ENCODE data around the gene ASB18.

ASB18 gene

DNA sequence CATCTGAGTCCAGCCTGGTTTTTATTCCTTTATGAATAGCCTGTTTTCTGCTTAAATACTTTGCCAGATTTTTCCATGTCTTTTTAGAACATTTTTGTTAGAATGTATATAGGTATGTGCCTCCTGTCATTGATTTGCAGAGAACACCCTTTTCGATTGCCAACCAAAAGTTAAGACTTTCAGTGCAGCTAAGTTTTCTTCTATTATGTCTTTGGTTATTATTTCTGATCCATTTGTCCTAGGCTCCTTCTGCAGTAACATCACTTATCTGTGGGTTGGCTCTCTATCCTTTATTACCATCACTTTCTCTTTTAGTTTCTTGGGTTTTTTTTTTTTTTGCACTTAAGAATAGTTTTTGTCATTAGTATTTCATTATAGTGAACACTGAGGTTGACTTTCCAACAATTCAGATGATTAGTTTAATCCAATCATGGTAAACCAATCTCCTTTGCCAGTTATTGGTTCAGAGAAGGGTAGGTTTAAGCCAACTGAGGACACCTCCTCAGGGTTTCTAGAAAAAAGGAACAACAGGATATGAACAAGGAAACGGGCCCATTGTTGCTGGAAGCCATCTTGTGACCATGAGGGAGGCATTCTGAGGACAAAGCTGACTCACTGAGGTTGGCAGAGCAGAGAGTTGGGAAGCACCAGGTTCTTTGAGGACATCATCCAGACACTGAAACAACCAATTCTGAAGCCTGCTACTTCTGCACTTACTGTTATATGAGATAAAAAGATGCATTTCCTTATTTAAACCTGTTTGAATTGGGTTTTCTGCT is 58.1 kb downstream of the ASB18 start:
- no peak for DNase-seq

DNA sequence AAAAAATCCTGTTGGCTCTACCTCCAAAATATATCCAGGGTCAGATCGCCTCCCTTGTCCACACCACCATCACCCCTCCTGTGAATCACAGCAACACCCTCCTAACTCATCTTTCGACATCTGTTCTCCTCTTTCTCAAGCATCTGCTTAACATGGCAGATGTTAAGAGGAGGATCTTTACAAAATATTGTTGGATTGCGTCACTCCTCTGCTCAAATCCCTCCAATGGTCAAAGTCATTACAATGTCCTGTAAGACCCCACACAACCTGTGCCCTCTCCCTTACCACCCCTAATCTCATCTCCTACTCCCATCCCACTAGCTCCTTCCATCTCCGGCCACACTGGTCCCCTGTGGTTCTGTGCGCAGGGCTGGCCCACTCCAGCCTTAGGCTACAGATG is 59.3 kb downstream of the ASB18 start:
- no peak for DNase-seq

DNA sequence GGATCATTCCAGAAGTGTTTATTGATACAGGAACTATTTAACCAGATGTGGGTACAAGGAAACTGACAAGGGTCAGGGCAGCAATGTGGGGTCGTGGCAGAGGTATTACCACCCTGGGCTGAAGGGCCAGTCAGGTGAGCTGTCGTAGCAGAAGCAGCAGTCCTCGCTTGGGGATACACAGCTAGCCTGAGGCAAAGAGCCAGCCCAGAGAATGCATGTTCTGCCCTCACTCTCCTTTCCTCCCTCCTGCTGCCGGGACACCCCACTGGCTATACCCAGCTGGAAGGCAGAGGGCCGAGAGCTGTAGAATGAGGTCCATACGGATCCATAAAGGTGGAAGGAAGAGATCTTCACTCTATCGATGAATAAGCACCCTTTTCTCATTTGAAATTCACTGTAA is 63.8 kb downstream of the ASB18 start:
- DNase-seq, result no peak

DNA sequence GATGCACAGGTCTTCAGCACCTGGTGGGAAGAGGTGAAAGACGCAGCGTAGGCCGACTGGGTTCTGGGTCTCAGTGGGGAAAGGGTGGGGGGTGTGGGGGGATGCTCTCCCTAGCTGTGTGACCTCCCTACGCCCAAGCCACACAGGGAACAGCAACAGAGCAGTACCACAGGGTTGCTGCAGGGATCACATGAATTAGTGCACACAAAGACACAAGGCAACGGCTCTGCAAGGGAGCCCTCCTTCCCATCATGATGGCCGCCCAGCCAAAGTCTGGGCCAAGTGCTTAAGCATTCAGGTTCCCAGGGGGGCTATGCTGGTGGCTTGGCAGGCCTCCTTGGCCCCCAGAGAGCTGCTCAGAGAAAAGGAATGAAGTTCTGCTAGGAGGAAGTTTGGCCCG is 67.8 kb downstream of the ASB18 start:
- DNase-seq, result no peak

DNA sequence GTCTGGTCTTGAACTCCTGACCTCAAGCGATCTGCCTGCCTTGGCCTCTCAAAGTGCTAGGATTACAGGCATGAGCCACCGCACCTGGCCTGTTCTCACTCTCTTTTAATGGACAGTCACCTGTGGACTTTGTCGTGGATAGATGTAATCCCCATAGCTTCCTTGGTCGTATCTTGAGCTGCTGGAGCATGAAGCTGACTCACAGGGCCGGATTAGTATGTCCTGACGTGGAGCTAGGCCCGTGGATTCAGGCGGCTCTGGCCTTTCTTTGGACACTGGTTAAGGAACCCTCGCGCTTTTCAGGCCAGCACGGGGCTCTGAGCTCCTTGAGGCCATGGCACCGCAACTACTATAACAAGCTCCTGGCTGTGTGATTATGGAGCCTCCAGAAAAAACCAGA is 68.5 kb downstream of the ASB18 start:
- no peak for DNase-seq

DNA sequence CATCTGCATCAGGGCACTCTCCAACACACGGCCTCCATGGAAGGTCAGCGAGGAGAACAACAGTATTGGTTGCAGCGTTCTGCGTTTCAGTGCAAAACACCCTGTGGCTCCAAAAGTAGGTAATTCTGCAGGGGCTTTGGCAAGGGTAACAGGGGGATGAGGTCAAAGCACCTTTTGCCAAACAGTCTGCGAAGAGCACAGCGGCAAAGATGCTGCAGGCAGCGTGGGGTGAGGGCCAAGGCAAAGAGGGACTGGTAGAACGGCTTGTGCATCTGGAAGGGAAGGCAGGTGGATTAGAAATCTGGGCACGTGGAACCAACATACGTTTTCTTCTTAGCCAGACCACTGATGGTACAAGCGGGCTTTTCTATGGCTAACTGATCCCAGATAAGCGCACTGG is 69.4 kb downstream of the ASB18 start:
- DNase-seq, result no peak

DNA sequence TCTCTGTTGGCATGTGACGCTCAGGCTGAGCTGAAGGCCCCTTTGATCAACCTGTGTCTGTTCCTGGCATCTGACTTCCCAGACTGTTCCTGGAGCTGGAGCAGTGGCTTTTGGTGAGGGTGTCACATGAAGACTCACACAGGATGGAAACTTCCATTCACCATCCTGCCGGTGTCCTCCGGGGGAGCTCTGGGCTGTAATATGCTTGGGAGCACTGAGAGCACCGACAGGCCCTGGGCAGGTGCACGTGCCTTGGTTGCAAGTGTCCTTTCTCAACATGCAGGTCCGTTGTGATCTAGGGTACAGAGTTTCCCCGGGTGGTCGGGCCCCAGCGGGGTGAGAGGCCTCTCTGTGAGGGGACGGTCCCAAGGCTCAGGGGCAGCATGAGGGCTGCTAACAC is 71.2 kb downstream of the ASB18 start:
- DNase-seq, result no peak

DNA sequence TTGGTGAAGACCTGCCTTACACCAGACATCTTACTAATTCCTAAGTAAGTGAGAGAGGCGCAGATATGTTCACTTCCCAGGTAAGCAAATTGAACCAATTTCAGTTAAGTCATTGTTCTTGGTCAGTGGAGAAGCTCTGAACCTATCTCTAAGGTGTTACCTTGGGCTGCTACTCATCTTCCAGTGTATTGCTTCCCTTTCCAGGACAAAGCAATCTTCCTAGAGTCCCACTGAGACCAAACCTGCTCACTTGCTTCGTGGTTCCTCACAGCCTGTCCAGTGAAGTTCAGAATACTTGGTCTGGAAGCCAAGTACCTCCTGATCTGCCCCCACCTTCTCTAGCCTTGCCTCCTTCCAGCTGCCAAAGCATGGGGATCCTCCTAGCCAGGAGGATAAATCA is 73.5 kb downstream of the ASB18 start:
- no peak for DNase-seq

DNA sequence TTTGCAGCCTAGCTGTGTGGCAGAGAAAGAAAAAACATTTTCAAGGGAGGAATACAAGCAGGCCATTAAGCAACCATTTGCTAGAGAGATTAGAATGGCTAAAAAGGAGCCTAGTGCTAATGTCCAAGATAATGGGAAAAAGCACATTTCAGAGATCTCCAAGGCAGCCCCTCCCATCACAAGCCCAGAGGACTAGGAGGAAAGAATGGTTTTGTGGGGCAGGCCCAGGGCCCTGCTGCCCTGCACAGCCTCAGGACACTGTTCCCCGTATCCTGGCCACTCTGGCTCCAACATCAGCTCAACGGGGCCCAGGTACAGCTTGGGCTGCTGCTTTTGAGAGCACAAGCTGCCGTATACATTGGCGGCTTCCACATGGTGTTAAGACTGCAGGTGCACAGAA is 79.5 kb downstream of the ASB18 start:
- no peak for DNase-seq

DNA sequence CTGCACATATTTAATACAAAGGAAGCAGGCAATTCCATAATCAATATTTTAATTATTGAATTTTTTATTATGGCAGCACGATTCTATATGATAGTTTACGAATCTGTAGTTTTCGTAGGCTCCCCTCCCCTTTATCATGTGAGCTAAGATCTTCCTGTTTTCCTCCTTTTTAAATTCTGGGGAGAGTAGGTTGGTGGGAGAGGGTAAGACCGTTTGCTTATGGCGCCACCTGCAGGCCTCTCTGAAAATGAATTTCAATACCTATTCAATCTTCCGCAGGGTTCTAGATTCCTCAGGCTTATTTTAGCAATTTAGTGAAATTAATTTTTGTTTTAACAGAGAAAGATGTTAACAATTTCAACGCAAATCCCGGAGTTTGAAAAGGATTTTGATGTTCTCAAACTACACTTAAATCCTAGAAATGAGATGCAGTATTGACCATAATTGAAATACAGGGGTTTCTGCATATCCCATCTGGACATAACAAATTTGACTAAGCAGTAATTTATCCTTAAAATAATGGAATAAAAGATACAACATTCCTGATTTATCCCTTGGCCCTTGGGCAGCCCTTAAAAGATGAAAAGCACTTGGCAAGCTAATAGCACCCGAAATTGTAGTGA is 83.3 kb downstream of the ASB18 start:
- DNase-seq, result peak; percentile 27

DNA sequence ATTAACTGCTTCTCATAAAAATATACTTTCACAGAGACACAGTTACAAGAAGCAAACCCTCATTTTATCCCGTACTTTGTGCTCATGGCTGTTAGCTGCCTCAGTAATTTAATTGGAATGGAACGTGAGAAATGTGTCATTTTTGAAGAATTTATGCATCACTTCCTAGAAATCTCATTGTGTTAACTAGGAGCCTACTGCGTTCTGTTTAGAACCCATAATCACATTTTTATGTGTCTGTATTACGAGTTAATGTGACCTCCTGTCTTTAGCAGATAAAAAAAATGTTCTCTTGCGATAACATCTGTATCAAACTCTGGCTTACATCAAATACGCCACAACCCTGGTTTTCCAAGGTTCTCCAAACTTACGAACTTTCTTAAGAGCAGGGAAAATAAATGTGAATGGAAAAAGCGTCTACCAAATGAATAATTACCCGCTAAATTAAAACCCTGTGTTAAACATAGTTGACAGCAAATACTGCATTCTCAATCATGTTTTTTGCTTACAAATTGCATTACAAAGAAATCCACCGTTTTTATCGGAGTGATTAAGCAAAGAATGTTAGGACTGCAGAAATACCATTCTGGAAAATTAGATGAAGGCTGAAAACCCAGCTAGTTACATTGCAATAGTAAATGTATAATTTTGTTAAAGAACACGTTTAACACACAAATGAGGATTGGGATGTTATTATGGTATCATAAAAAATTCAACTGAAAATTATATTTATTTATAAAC is 84.0 kb downstream of the ASB18 start:
- no peak for DNase-seq

DNA sequence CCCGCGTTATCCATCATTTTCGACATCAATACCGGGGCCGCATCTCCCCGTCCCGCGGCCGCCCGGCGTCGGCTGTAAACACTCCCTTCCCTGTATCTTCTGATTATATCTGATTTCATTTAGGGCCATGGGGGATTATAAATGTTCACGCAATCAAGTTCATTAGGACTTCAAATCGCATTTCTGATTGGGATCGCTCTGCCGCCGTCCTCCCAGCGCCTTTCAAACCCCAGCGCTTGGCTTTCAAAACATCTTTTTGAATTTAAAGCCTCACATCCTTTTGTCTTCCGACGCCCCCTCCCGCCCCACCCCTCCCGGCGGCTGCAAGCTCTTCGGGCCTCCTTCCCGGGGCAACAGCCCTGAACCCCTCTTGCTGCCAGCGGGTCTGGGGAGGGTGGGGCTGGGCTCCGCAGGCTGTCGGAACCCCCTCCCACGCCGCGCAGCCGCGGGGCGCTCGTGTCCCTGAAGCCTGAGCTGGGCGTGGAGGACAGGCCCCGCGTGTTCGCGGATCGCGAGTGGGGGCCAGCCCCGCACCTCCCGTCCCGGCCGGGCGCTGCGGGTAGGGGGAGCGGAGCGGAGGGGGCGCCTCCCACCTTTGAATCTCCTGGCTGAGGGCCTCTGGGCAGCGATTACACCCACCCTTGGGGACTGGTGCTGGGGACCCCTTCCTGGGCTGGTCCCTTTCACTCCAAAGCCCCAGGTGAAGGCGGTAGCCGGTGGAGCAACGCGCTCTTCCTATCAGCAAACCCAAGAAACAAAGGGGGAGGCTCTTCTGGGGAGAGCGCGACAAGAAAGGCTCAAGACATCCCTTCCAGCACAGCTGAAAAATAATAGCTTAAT is 84.8 kb downstream of the ASB18 start:
- DNase-seq, result no peak

DNA sequence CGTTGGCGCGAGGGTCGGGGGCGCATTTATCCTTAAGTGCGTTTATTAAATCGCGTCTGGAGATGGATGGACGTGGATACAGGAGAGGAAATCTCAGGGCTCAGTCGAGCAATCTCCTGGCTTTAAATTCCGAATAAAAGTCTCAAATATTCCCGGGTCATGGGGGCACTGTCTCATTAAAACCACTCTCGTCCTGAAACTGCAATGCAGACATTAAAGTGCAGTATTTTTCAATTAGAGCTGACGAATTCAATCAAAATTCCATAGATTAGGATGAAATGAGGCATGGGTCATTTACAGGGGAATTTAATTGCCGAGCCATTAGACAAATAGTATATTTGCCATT is 85.3 kb downstream of the ASB18 start:
- no peak for DNase-seq

DNA sequence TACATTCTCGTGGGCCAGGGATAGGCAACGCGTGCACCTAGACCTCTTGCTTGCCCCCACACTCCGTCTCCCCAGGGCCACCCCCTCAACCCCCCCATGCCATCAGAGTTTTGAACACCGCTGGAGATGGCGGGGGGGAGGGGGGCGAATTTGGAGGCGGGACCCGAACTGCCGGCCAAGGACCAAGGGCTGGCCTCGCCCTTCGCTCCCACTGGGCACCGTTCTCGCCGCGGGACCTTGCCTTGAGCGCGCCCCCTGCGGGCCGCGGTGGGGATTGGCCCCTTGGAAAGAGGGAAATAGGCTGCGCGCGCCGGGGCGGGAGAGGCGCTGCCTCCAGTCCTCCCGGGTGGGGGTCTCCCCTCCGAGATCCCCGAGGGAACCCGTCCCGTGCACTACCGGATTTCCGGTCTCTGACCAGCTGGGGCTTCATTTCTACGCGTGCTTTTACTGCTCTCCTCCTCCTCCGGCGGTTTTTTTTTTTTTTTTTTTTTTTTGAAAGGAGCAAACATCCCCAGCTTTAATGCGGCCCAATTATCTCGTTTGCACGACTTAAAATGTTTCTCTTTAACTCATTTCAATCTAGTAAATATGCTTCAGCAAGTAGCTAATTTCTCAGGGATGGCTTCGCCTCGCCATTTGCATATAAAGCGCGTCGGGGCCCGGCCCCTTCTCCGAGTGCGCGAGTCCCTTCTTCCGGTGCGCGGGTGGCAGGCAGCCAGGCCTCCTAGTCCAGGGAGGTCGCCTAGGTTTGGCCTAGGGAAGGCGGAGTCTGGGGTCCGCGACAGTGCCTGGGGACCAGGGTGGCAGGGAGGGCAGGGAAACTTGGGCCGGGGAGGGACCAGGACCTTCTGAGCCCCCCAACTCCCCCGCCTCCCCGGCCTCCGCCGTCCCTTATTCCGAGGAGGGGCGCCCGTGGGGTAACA is 86.0 kb downstream of the ASB18 start:
- DNase-seq, result peak; percentile 25

DNA sequence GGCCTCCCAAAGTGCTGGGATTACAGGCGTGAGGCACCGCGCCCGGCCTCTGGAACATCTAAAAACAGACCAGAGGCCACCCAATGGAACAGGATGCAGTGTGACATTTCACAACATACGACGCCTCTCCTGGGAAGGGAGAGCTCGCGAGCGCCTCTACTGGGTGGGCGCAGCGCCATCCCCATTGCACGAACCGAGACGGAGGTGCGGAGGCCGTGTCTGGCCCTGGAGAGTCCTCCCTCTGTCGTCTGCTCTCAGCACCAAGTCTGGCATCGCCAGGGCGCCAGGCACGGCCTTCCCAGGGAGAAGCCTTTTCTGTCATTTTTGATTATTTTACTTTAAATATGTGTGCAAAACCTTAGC is 86.6 kb downstream of the ASB18 start:
- no peak for DNase-seq

DNA sequence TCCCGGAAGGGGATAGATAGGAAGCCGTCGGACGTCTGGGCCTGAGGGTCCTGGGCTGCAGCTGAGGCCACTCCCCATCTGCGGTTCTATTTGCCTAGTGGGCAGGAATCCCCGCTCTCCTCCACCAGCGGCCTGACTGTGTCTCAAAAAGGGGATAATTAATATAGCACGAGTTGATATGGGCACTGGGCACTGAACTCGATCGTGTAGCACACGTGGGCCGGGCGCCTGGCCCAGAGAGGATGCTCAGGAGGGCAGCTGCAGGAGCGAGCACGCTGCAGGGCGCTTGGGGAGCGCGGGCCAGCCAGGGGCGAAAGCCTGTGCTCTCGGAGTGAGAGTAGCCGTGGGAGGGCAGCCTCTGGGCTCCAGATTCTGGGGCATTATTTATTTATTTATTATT is 87.3 kb downstream of the ASB18 start:
- no peak for DNase-seq

DNA sequence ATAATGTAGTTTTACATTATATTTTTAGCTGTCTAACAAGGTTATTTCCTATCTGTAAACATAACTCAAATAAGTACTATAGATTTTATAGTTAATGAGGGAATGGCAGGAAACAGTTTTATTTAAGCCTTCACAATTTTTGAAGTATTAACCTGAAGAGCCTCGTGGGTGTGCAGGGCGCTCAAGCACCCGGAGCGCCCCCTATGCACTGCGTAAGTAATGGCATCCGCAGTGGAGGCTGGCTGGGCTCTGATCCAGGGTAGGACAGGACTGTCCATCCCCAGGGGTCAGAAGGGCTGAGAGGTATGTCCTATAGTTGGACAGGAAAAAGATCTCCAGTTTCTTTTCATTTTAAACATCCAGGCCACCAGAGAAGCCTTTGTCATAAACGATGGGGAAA is 87.8 kb downstream of the ASB18 start:
- DNase-seq, result no peak

DNA sequence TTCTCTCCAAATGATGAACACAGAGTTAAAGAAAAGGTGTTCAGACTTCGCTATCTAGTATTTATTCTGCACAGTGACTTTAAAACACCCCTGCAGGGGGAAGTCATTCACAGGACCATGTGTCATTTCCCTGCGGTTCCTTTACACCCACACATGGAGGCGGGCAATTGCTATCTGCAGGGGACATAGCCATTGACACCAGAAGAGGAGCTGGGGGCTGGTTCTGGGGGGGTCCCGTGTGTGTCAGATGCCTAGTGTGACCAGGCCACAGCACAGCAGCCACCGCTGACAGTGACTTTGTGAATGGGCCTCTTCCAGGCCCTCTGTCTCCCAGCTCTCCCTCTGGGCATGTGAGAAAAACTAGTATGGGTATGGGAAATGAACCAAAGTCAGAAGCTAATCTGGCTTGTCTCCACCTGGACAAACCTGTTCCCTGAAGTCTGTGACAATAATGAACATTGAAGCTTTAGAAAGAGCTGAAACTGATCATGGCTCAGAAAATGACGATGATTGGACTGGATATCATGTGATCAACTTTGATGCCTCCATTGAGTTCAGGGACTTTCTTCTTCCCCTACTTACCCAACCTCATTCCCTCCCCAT is 88.6 kb downstream of the ASB18 start:
- no peak for DNase-seq

DNA sequence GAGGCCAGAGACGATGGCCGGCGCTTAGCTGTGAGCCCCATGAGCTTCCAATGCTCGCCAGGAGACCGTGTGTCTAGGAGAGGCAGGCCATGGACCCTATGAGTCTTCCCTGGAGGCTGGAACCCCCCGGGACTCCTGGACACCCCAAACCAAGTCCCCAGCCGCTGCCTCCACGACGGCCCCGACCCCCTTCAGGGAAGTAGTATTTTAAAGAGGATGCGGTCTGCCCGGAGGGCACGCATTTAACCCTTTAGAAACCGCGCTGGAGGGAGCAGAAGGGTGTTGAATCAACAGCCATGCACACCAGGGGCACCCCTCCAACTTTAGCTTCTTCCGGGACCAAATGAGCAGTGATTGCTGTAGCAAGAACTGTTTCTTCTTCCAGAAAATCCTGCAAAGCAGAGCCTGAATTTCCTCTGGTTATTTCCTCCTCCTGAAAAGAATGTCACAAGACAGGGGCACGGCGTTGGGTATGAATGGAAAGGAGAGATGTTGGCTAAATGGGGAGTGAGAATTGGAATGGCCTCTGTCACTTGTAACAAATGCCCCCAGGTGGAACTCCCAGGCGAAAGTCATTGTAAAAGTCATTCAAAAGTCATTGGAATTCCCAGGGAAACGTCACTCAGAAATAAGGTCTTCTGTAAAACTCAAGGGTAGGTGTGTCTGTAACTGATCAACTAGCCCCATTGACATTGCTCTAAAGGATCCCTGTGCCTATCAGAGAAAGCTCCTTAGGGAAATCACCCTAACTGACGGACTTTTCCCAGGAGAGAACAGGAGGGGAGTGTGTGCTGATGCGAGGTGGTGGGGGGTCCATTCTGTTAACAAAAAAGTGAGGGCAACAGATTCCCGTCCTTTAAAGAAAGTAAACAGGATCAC is 90.2 kb downstream of the ASB18 start:
- no peak for DNase-seq

DNA sequence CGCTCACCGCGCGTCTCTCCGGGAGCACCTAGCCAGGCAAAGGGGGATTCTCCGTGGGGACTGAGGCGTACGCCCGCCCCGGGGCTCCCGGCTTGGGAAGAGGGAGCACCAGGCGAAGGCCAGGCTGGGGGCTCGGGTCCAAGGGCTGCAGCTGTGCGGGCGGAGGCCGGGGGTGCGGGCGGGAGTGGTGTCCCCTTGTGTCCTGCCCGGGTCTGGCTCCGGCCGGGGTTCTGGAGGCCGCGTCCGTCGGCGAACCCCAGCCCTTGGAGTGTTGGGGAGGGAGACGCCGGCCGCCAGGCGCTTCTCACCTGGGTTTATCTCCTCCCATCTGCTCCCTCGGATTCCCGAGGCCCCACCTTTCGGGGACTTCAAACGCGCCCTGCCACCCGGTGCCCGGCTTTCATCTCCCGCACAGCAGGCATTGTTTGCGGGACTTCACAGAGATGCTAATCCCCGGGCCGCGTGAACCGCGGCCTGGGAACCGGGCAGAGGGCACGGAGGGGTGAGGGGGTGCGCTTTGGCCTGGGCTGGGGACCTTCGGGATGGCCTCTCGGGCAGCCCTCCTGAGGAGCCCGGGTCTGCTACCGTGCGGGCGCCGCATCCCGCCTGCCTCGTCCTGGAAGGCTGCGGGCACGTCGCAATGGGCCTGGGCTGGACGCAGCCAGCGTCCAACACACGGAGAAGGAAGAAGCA is 91.0 kb downstream of the ASB18 start:
- no peak for DNase-seq
